BE2C (cell line): ENCODE measurements around the gene SCARB1.

Experiments used
- DNase-seq: peaks from one replicate; pipeline ENCODE4 v3.0.0-alpha.2; 2020
- H3K27me3 ChIP-seq: fragments of 250-450 bp; sonication (Bioruptor Pico); 2 replicates; pipeline ENCODE4 v1.5.1; 2020; ENCODE audit warnings: mild to moderate bottlenecking
- H3K36me3 ChIP-seq: fragments of 250-450 bp; sonication (Bioruptor Pico); 2 replicates; pipeline ENCODE4 v1.5.1; 2020; ENCODE audit warnings: mild to moderate bottlenecking
- H3K4me1 ChIP-seq: fragments of 250-450 bp; sonication (Bioruptor Pico); 2 replicates; pipeline ENCODE4 v1.5.1; 2020
- H3K4me3 ChIP-seq: 2 replicates; pipeline ENCODE4 v1.5.1; 2011; ENCODE audit warnings: low read depth, low read length
- H3K9me3 ChIP-seq: fragments of 250-450 bp; sonication (Bioruptor Pico); 2 replicates; pipeline ENCODE4 v1.5.1; 2020
- TF ChIP-seq, protein P1 (sequence below): IDR thresholded peaks from 2 replicates; pipeline ENCODE4 v1.5.1; 2012; ENCODE audit warnings: mild to moderate bottlenecking, low read depth, low read length

SCARB1 gene

DNA sequence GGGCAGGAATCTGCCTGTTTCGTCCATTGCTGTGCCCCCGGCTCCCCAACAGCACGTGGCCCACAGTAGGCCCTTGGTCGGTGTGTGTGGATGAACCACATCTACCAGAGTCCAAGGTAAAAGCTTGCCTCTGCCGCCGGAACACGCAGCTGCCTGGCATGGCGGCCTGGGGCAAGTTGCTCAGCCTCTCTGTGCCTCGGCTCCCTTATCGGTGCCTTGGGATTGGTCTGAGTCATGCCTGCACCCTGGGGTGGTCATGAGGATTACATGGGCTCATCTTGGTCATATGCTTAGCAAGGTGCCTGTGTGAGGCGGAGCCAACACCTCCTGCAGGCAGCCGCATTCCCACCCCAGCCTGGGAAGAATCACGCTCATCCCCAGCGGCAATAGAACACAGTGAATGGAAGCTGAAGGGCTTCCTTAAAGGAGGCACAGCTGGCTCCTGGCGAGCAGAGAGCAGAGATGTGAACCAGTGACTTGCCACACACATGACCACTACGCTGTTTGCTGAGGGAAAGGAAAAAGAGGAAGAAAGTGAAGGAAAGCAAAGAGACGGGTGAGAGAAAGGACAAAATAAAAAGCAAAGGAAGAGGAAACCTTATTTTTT, 5.5 kb upstream of the SCARB1 start:
- Histone ChIP-seq H3K9me3 (no peaks in the 10 kb centered on the region), H3K4me1 (peaks cover 4% of the 10 kb centered on the region), H3K27me3 (no peaks in the 10 kb centered on the region), H3K4me3 (no peak overlapping the region), H3K36me3 (no peaks in the 10 kb centered on the region)
- no peak for DNase-seq
- TF ChIP-seq, protein P1, sequence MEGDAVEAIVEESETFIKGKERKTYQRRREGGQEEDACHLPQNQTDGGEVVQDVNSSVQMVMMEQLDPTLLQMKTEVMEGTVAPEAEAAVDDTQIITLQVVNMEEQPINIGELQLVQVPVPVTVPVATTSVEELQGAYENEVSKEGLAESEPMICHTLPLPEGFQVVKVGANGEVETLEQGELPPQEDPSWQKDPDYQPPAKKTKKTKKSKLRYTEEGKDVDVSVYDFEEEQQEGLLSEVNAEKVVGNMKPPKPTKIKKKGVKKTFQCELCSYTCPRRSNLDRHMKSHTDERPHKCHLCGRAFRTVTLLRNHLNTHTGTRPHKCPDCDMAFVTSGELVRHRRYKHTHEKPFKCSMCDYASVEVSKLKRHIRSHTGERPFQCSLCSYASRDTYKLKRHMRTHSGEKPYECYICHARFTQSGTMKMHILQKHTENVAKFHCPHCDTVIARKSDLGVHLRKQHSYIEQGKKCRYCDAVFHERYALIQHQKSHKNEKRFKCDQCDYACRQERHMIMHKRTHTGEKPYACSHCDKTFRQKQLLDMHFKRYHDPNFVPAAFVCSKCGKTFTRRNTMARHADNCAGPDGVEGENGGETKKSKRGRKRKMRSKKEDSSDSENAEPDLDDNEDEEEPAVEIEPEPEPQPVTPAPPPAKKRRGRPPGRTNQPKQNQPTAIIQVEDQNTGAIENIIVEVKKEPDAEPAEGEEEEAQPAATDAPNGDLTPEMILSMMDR, result no peak

DNA sequence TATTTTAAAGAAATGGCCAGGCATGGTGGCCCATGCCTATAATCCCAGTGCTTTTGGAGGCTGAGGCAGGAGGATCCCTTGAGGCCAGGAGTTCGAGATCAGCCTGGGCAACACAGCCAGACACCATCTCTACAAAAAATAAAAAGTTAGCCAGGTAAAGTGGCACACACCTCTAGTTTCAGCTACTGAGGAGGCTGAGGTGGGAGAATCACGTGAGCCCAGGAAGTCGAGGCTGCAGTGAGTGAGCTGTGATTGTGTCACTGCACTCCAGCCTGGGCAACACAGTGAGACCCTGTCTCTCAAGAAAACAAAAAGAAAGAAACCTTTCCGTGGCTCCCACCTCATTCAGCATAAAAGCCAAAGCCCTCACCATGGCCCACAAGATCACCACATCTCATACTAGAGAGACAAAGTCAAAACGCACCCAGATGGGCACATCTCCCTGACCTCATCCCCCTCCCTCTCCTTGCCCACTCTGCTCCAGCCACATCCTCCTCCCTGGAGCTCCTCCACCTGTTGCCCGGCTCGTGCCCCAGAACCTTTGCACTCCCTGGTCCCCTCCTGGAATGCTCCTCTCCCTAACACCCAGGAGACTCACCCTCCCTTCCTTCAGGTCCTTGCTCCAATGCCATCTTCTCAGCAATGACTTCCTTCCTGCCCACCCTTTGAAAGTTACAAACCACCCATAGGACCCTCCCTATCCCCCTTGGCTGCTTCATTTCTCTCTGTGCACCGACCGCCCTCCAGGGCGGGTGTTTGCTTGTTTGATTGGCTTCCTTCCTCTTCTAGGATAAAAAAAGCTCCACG, 4.8 kb upstream of the SCARB1 start:
- Histone ChIP-seq H3K36me3 (no peaks in the 10 kb centered on the region; the same call in 1 of the 2 replicates), H3K4me1 (peaks cover 6% of the 10 kb centered on the region), H3K4me3 (no peak overlapping the region), H3K27me3 (no peaks in the 10 kb centered on the region), H3K9me3 (no peaks in the 10 kb centered on the region)
- DNase-seq, result no peak
- TF ChIP-seq, protein P1, result no peak

DNA sequence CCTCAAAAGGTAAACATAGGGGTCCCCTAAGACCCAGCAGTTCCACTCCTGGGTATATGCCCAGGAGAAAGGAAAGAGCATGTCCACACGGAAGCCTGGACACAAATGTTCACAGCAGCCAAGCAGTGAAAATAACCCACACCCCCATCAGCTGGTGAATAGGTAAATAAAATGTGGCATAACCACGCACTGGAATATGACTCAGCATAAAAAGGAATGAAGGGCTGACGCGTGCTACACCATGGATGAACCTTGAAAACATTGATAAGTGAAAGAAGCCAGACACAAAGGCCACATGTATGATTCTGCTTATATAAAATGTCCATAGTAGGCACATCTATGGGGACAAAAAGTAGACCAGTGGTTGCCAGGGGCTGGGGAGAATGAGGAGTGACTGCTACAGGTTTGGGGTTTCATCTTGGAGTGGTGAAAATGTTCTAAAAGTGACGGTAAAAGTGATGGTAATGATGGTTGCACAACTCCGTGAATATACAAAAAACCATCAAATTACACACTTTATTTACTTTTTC, 3.8 kb upstream of the SCARB1 start:
- TF ChIP-seq, protein P1, result no peak
- DNase-seq, result no peak
- H3K4me3 ChIP-seq, result no peak overlapping the region
- H3K9me3 ChIP-seq, result no peaks in the 10 kb centered on the region
- H3K4me1 ChIP-seq, result peaks cover 6% of the 10 kb centered on the region
- H3K36me3 ChIP-seq, result no peaks in the 10 kb centered on the region; the same call in 1 of the 2 replicates
- H3K27me3 ChIP-seq, result no peaks in the 10 kb centered on the region

DNA sequence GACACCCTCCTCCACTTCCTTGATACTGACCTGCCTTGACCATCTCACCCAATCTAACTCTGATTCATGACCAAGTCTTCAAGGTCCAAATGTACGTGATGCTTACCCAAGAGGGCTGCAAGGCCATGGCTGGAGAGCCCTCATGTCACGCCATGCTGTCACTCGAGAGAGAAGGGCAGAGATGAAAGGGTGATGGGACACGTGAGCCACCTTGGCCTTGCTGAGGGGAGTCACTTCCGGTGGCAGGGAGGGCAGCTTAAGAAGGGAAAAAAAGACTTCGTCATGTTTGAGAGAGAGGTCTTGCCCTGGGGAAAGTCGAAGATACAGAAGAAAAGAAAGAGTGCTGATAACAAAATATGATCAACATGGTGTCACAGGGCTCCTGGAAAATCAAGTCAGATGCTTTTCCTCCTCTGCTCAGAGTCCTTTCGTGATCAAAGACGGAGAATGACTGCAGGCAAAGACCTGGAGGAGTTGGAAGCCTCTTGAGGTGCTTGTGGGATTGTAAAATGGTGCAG, 3.3 kb upstream of the SCARB1 start:
- no peaks in the 10 kb centered on the region for H3K9me3 ChIP-seq
- no peak for DNase-seq
- H3K4me3 ChIP-seq, result no peak overlapping the region
- peaks cover 4% of the 10 kb centered on the region for H3K36me3 ChIP-seq
- H3K27me3 ChIP-seq, result no peaks in the 10 kb centered on the region
- TF ChIP-seq, protein P1, result no peak
- peaks cover 8% of the 10 kb centered on the region for H3K4me1 ChIP-seq

DNA sequence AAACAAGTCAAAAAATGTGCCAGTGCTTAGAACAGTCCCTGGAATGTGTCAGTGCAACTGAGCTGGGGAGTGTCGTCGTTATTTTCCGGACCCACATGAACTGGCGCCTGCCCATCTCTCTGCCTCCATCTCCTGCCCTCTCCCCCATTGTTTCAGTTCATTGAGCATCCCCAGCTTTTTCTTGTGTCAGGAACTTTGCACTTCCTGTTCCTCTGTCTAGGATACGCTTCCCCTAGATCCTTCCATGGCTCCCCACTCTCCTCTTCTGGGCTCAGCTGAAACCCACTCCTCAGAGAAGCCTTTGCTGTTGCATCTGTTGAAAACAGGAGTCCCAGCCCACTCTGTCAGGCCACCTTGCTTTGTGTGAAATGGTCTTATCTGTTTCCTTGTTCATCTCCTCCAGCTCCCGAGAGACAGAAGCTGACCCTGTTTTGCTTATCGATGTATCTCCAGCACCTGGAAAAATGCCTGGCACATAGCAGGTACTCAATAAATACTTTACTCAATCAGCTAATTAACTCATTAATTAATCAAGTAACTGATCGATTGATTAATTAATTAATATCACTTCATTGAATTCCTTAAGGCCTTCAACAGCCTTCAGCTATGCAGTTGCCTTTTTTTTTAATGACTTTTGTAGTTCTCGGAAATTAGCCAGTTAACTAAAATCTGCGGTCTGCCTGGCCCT, 2.7 kb upstream of the SCARB1 start:
- no peaks in the 10 kb centered on the region for H3K9me3 ChIP-seq
- peaks cover 10% of the 10 kb centered on the region for H3K36me3 ChIP-seq
- peaks cover 14% of the 10 kb centered on the region for H3K4me1 ChIP-seq
- no peak overlapping the region for H3K4me3 ChIP-seq
- no peaks in the 10 kb centered on the region for H3K27me3 ChIP-seq
- no peak for DNase-seq
- TF ChIP-seq, protein P1, result no peak
